Smooth muscle cell (in vitro differentiated cells): Measurements from ENCODE around the gene ASTN2. TPM values are rescaled to one million over a fixed set of nuclear protein-coding genes. Genes with fewer than 3 reads are reported as not detected.

Experiments
- DNase-seq: peaks from one replicate; lab custom pipeline; 2025; ENCODE audit not compliant: unreplicated experiment; lab: John Stamatoyannopoulos, UW
- H2AFZ ChIP-seq: fragments of 200-600 bp; sonication (generic); 2 replicates; pipeline ENCODE4 v1.6.0; 2016; ENCODE audit warnings: antibody characterized with exemption, low read depth, mild to moderate bottlenecking
- H3F3A ChIP-seq: fragments of 200-600 bp; sonication (generic); 2 replicates; pipeline ENCODE4 v1.6.0; 2017; ENCODE audit warnings: antibody characterized with exemption, low read depth
- H3K27ac ChIP-seq: fragments of 200-600 bp; sonication (generic); 2 replicates; pipeline ENCODE4 v1.5.1; 2016; ENCODE audit warnings: low read depth, mild to moderate bottlenecking
- H3K27me3 ChIP-seq: fragments of 200-600 bp; sonication (generic); 2 replicates; pipeline ENCODE4 v1.6.1; 2016; ENCODE audit warnings: low read depth, mild to moderate bottlenecking
- H3K36me3 ChIP-seq: fragments of 200-600 bp; sonication (generic); 2 replicates; pipeline ENCODE4 v1.5.1; 2016; ENCODE audit warnings: low read depth
- H3K4me1 ChIP-seq: fragments of 200-600 bp; sonication (generic); 2 replicates; pipeline ENCODE4 v1.5.1; 2016; ENCODE audit warnings: low read depth
- H3K4me2 ChIP-seq: fragments of 200-600 bp; sonication (generic); 2 replicates; pipeline ENCODE4 v1.6.0; 2016; ENCODE audit warnings: mild to moderate bottlenecking
- H3K4me3 ChIP-seq: fragments of 200-600 bp; sonication (generic); 2 replicates; pipeline ENCODE4 v1.5.1; 2016; ENCODE audit warnings: mild to moderate bottlenecking
- H3K79me2 ChIP-seq: fragments of 200-600 bp; sonication (generic); 2 replicates; pipeline ENCODE4 v1.6.0; 2016; ENCODE audit warnings: low read depth, mild to moderate bottlenecking
- H3K9ac ChIP-seq: fragments of 200-600 bp; sonication (generic); 2 replicates; pipeline ENCODE4 v1.6.0; 2016; ENCODE audit warnings: low read depth
- H3K9me3 ChIP-seq: fragments of 200-600 bp; sonication (generic); replicated peaks from 2 replicates; pipeline ENCODE4 v1.5.1; 2016; ENCODE audit warnings: low read depth
- H4K20me1 ChIP-seq: fragments of 200-600 bp; sonication (generic); 2 replicates; pipeline ENCODE4 v1.6.0; 2016; ENCODE audit warnings: low read depth
- CTCF ChIP-seq: fragments of 200-600 bp; sonication (generic); IDR thresholded peaks from 2 replicates; pipeline ENCODE4 v1.5.1; 2017; ENCODE audit warnings: borderline replicate concordance, mild to moderate bottlenecking, antibody characterized with exemption; ENCODE audit not compliant: insufficient read depth, poor library complexity, severe bottlenecking
- WGBS: methylation state at CpG from one replicate; pipeline ENCODE4 v1.1.7; 2016; ENCODE audit warnings: low lambda C conversion rate; 5-methylcytosine and 5-hydroxymethylcytosine counted together
- polyA plus RNA-seq: library from polyadenylated mRNA; unstranded; fragments of >200 nt; fragmentation: Nextera tagmentation; extraction: Ambion mirVana; gene quantifications from 2 replicates; pipeline ENCODE4 v1.2.1, GENCODE V29; 2016
- total RNA-seq: library from RNA; depleted of rRNA; stranded (reverse); fragments of >200 nt; gene quantifications from 2 replicates; pipeline ENCODE4 v1.2.3, GENCODE V29; 2014

The ASTN2 gene
- total and polyA plus RNA-seq, 2 experiments from 2014 or later = 6.5 to 6.7 TPM

DNA sequence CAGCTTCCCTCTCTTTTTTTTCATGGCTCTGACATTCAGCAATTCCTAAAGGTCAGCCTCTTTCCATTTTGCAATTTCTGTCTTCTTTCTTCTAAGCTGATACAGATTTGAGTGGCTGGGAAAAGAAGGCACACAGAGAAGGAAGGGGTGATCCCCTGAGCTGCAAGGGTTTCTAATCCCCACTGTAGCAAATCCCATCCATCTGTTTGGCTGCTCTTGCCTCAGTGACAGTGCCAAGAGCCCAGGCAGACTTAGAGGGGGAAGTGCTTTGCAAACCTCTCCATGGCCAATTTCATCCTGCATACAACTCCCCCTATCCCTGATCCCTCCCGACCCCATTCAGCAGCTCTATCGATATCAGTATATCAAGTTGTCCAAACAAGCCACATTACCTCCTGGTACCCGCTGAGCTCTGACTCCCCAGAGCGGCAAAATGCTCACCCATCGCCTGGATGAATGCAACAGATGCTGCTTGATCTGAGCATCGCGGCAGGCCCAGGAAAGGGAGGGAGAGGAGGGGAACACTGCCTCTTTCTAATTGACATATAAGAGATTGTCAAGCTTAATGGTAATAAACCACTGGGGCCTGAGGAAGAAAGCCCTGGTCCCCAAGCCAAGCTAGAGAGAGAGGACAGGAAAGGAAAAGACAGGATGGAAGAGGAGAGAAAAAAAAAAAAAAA lies 268.9 kb downstream of the ASTN2 start:
- no peaks in the 10 kb centered on the region for H3K4me1 ChIP-seq
- no peak for TF ChIP-seq CTCF
- DNase-seq = no peak

GRCh38 chr9:117145081-117145480 lies 269.8 kb downstream of the ASTN2 start:
- Histone ChIP-seq H3K9me3 (no peaks in the 10 kb centered on the region), H3K4me2 (no peak overlapping the region), H3K79me2 (no peaks in the 10 kb centered on the region), H3K9ac (no peak overlapping the region), H3F3A (no peaks in the 10 kb centered on the region), H3K4me3 (no peak overlapping the region), H3K36me3 (no peaks in the 10 kb centered on the region), H3K4me1 (no peaks in the 10 kb centered on the region), H3K27me3 (peaks cover 2% of the 10 kb centered on the region), H3K27ac (no peak overlapping the region), H2AFZ (no peak overlapping the region), H4K20me1 (no peaks in the 10 kb centered on the region)
- no peak for DNase-seq
- 94% methylated on average over 4 of the region's 4 CpGs for WGBS
- TF ChIP-seq CTCF = no peak

More for the DNA sequence above, 268.9 kb downstream of the ASTN2 start:
- Histone ChIP-seq H3K27ac (no peak overlapping the region), H3K9ac (no peak overlapping the region), H3K36me3 (no peaks in the 10 kb centered on the region), H2AFZ (no peak overlapping the region), H3K79me2 (no peaks in the 10 kb centered on the region), H3K27me3 (no peaks in the 10 kb centered on the region), H3F3A (no peaks in the 10 kb centered on the region), H4K20me1 (no peaks in the 10 kb centered on the region), H3K4me3 (no peak overlapping the region), H3K9me3 (no peaks in the 10 kb centered on the region), H3K4me2 (no peak overlapping the region)
- 92% methylated on average over 7 of the region's 7 CpGs for WGBS

- Histone ChIP-seq H3K9ac (no peak overlapping the region), H3K36me3 (no peaks in the 10 kb centered on the region), H3K27me3 (peaks cover 18% of the 10 kb centered on the region), H4K20me1 (no peaks in the 10 kb centered on the region), H3K9me3 (no peaks in the 10 kb centered on the region), H3K79me2 (no peaks in the 10 kb centered on the region), H3K4me1 (no peaks in the 10 kb centered on the region), H3F3A (no peaks in the 10 kb centered on the region), H3K4me2 (no peak overlapping the region), H3K27ac (no peak overlapping the region), H3K4me3 (no peak overlapping the region), H2AFZ (no peak overlapping the region)
- no peak for DNase-seq
- WGBS = 83% methylated on average over 5 of the region's 5 CpGs
- no peak for TF ChIP-seq CTCF
Measured at GRCh38 chr9:117138231-117138630, 276.6 kb downstream of the ASTN2 start.

DNA sequence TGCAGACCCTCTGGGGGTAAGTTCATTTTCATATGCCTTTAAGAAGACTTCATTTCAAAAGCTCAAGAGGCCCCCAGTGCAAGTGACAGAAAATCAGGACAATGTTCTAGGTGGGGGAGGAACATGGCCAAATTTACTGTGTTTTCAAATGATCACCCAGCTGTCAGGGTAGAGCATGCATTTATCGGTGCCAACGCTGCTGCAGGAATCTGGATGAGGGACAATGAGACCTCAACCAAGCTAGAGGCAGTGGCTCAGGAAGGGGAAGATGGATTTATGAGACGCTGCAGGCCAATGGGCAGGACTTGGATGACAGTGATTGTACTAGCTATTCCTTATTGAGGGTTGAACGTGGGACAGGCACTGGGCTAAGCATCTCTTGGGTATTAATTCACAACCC lies 278.4 kb downstream of the ASTN2 start:
- Histone ChIP-seq H3K4me2 (no peak overlapping the region), H3K36me3 (no peaks in the 10 kb centered on the region), H3F3A (no peaks in the 10 kb centered on the region), H3K4me1 (no peaks in the 10 kb centered on the region), H3K27ac (no peak overlapping the region), H3K9ac (no peak overlapping the region), H3K79me2 (no peaks in the 10 kb centered on the region), H2AFZ (no peak overlapping the region), H3K9me3 (no peaks in the 10 kb centered on the region), H3K27me3 (peaks cover 18% of the 10 kb centered on the region), H4K20me1 (no peaks in the 10 kb centered on the region), H3K4me3 (no peak overlapping the region)
- no peak for TF ChIP-seq CTCF
- no peak for DNase-seq
- 83% methylated on average over 4 of the region's 4 CpGs for WGBS
